SK-N-SH (cell line): ENCODE results near the gene BAG1. TPM values are rescaled to one million over a fixed set of nuclear protein-coding genes. Genes with fewer than 3 reads are reported as not detected.

Experiments used
- CTCF ChIA-PET: fragments of 300-600, 350-600 bp; formaldehyde crosslinking; extraction: SDS; loops from one replicate; lab custom pipeline; 2021; lab: Yijun Ruan, JAX
- POLR2A ChIA-PET: fragments of 350-600 bp; sonication (Branson Sonifier 250); formaldehyde crosslinking; extraction: SDS; loops from one replicate; lab custom pipeline; 2020; ENCODE audit warnings: antibody characterized with exemption, inconsistent platforms; lab: Yijun Ruan, JAX
- DNase-seq: peaks from one replicate; pipeline ENCODE4 v3.0.0; 2012
- H2AFZ ChIP-seq: fragments of 200-600 bp; sonication (generic); 2 replicates; pipeline ENCODE4 v1.8.1; 2016; ENCODE audit warnings: antibody characterized with exemption, mild to moderate bottlenecking, low read depth
- H3F3A ChIP-seq: fragments of 200-600 bp; sonication (generic); replicated peaks from 2 replicates; pipeline ENCODE3; 2016; ENCODE audit warnings: antibody characterized with exemption, mild to moderate bottlenecking; ENCODE audit not compliant: insufficient read depth
- H3K27ac ChIP-seq, 2 experiments: fragments of 200-500 bp in 1 of 2; fragments of 200-600 bp in 1 of 2; sonication (Bioruptor generic) in 1 of 2; sonication (generic), shearing (Covaris generic) in 1 of 2; 2 replicates each; pipeline versions ENCODE4 v1.5.1 to v1.6.1; 2014 to 2016; ENCODE audit warnings: low read depth in 2 of 2, inconsistent platforms in 1 of 2, low read length in 1 of 2, mild to moderate bottlenecking in 1 of 2, mixed read lengths in 1 of 2
- H3K27me3 ChIP-seq: fragments of 200-600 bp; sonication (generic), shearing (Covaris generic); 2 replicates; pipeline ENCODE4 v1.6.1; 2016; ENCODE audit warnings: mixed run types; ENCODE audit not compliant: insufficient read depth
- H3K36me3 ChIP-seq, 2 experiments: fragments of 200-500 bp in 1 of 2; fragments of 200-600 bp in 1 of 2; sonication (Bioruptor generic) in 1 of 2; sonication (generic) in 1 of 2; replicated peaks in 1 of 2; 2 replicates each; pipeline versions ENCODE3 to v1.5.1; 2014 to 2016; ENCODE audit warnings: low read length in 1 of 2, mild to moderate bottlenecking in 1 of 2; ENCODE audit not compliant: insufficient read depth in 2 of 2, control insufficient read depth in 1 of 2
- H3K4me1 ChIP-seq, 2 experiments: fragments of 200-500 bp in 1 of 2; fragments of 200-600 bp in 1 of 2; sonication (Bioruptor generic) in 1 of 2; sonication (generic), shearing (Covaris generic) in 1 of 2; 2 replicates each; pipeline versions ENCODE4 v1.5.1 to v1.6.1; 2014 to 2016; ENCODE audit warnings: low read depth in 1 of 2, low read length in 1 of 2, mixed run types in 1 of 2; ENCODE audit not compliant: insufficient read depth in 2 of 2, control insufficient read depth in 1 of 2
- H3K4me2 ChIP-seq: fragments of 200-600 bp; sonication (generic), shearing (Covaris generic); 2 replicates; pipeline ENCODE4 v1.6.1; 2017; ENCODE audit warnings: mixed run types
- H3K4me3 ChIP-seq, 2 experiments: fragments of 200-500 bp in 1 of 2; fragments of 200-600 bp in 1 of 2; sonication (Bioruptor generic) in 1 of 2; sonication (generic), shearing (Covaris generic) in 1 of 2; 2 replicates each; pipeline versions ENCODE4 v1.5.1 to v1.8.1; 2014 to 2016; ENCODE audit warnings: low read depth in 2 of 2, inconsistent platforms in 1 of 2, low read length in 1 of 2, mild to moderate bottlenecking in 1 of 2, mixed read lengths in 1 of 2, moderate library complexity in 1 of 2
- H3K79me2 ChIP-seq: fragments of 200-600 bp; sonication (generic); 2 replicates; pipeline ENCODE4 v1.8.1; 2017; ENCODE audit warnings: mild to moderate bottlenecking; ENCODE audit not compliant: insufficient read depth
- H3K9ac ChIP-seq: fragments of 200-600 bp; sonication (generic); 2 replicates; pipeline ENCODE4 v1.6.1; 2017; ENCODE audit warnings: mixed run types
- H3K9me2 ChIP-seq: fragments of 200-600 bp; sonication (generic); 2 replicates; pipeline ENCODE4 v1.6.1; 2017; ENCODE audit warnings: mixed run types
- H3K9me3 ChIP-seq: fragments of 200-600 bp; sonication (generic); 2 replicates; pipeline ENCODE4 v1.6.1; 2017; ENCODE audit warnings: mixed run types, mild to moderate bottlenecking, moderate library complexity
- H4K20me1 ChIP-seq: fragments of 200-600 bp; sonication (generic); 2 replicates; pipeline ENCODE4 v1.6.1; 2017; ENCODE audit warnings: mild to moderate bottlenecking, mixed run types; ENCODE audit not compliant: insufficient read depth
- CHD2 ChIP-seq: fragments of 150-350 bp; IDR thresholded peaks from 2 replicates; pipeline ENCODE4 v1.6.1; 2018; ENCODE audit warnings: low read length; ENCODE audit not compliant: partially characterized antibody
- ELF1 ChIP-seq: IDR thresholded peaks from 2 replicates; pipeline ENCODE4 v1.4.0; 2012
- EZH2phosphoT487 ChIP-seq: fragments of 200-600 bp; sonication (generic); IDR thresholded peaks from 2 replicates; pipeline ENCODE4 v1.6.1; 2017; ENCODE audit warnings: low read depth, mixed run types, mild to moderate bottlenecking, antibody characterized with exemption, moderate library complexity, borderline replicate concordance
- GABPA ChIP-seq: IDR thresholded peaks from 2 replicates; pipeline ENCODE4 v1.4.0; 2012; ENCODE audit warnings: low read depth, mild to moderate bottlenecking
- GATA2 ChIP-seq: sonication (generic); formaldehyde crosslinking; IDR thresholded peaks from 2 replicates; pipeline ENCODE4 v1.5.0; 2020; ENCODE audit warnings: mild to moderate bottlenecking, missing genetic modification reagents
- MEF2A ChIP-seq: IDR thresholded peaks from 2 replicates; pipeline ENCODE4 v1.4.0; 2012; ENCODE audit warnings: low read depth, borderline replicate concordance
- NFIC ChIP-seq: IDR thresholded peaks from 2 replicates; pipeline ENCODE4 v1.4.0; 2012; ENCODE audit warnings: borderline replicate concordance
- POLR2AphosphoS5 ChIP-seq: IDR thresholded peaks from 2 replicates; pipeline ENCODE4 v1.6.1; 2012; ENCODE audit warnings: low read depth, low read length
- RFX5 ChIP-seq: IDR thresholded peaks from 2 replicates; pipeline ENCODE4 v1.6.1; 2012; ENCODE audit warnings: mild to moderate bottlenecking, improper control_type of control experiment, low read length
- RXRA ChIP-seq: IDR thresholded peaks from 2 replicates; pipeline ENCODE4 v1.4.0; 2012; ENCODE audit warnings: low read depth, mild to moderate bottlenecking, borderline replicate concordance
- SIN3A ChIP-seq: IDR thresholded peaks from 2 replicates; pipeline ENCODE4 v1.6.1; 2012; ENCODE audit warnings: low read depth, mild to moderate bottlenecking, low read length, moderate library complexity, borderline replicate concordance
- SMC3 ChIP-seq: IDR thresholded peaks from 2 replicates; pipeline ENCODE4 v1.6.1; 2012; ENCODE audit warnings: low read depth, low read length, improper control_type of control experiment
- TAF1 ChIP-seq: IDR thresholded peaks from 2 replicates; pipeline ENCODE4 v1.6.1; 2012; ENCODE audit warnings: low read depth, mild to moderate bottlenecking, low read length, moderate library complexity, borderline replicate concordance
- WGBS: methylation state at CpG from one replicate; pipeline ENCODE4 v1.1.6; 2017; ENCODE audit warnings: low lambda C conversion rate; 5-methylcytosine and 5-hydroxymethylcytosine counted together
- polyA plus RNA-seq, 3 experiments: library from polyadenylated mRNA; depleted of rRNA; stranded (reverse); fragments of >200 nt; gene quantifications; 2 replicates each; pipeline ENCODE4 v1.2.3, GENCODE V29; 2012
- TF ChIP-seq, protein P1 (sequence below): IDR thresholded peaks from 2 replicates; pipeline ENCODE4 v1.6.1; 2012; ENCODE audit warnings: mild to moderate bottlenecking, low read depth, low read length, moderate library complexity
- TF ChIP-seq, protein P2 (sequence below): fragments of 200-600 bp; sonication (generic); IDR thresholded peaks from 2 replicates; pipeline ENCODE4 v1.6.1; 2017; ENCODE audit warnings: antibody characterized with exemption, mild to moderate bottlenecking, moderate library complexity
- TF ChIP-seq, protein P3 (sequence below): IDR thresholded peaks from 2 replicates; pipeline ENCODE4 v1.4.0; 2012; ENCODE audit warnings: low read depth

BAG1 gene
- polyA plus RNA-seq, 1 of the 3 experiments (the other 2 are of a cell fraction) = 49.9 TPM

DNA sequence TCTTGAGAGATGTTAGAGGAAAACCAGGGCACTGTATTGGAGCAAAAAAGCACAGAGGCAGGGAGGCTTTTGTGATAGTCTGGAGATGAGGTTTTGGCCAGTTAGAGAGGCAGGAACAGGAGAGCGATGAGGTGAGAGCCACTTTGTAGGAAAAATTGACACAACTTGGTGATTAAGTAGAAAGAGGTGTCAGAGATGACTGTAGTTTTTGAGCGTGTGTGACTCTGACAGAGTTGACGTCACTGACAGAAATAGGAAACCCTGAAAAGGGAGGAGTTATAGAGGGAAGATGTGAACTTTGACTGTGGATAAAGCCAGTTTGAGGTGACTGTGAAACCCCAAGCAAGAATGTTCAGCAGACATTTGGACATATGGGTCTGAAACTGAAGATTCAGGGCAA is 41.5 kb upstream of the BAG1 start:
- POLR2A ChIA-PET = no interaction called here

More for the DNA sequence above, 41.5 kb upstream of the BAG1 start:
- Histone ChIP-seq H3F3A (no peaks in the 10 kb centered on the region), H3K36me3 (peaks cover 81 to 93% of the 10 kb centered on the region in 2 experiments), H3K4me2 (no peak overlapping the region), H4K20me1 (no peaks in the 10 kb centered on the region), H3K27ac (no peak overlapping the region), H3K4me3 (no peak overlapping the region), H3K9me3 (no peaks in the 10 kb centered on the region), H3K4me1 (no peaks in the 10 kb centered on the region), H3K79me2 (peaks cover 24% of the 10 kb centered on the region), H3K9ac (no peak overlapping the region), H3K9me2 (no peaks in the 10 kb centered on the region), H3K27me3 (no peaks in the 10 kb centered on the region), H2AFZ (no peak overlapping the region)
- no peak for TF ChIP-seq TAF1
- no peak for TF ChIP-seq SIN3A
- TF ChIP-seq RXRA = no peak
- no peak for TF ChIP-seq SMC3
- TF ChIP-seq ELF1 = no peak
- TF ChIP-seq GABPA = no peak
- TF ChIP-seq, protein P1, sequence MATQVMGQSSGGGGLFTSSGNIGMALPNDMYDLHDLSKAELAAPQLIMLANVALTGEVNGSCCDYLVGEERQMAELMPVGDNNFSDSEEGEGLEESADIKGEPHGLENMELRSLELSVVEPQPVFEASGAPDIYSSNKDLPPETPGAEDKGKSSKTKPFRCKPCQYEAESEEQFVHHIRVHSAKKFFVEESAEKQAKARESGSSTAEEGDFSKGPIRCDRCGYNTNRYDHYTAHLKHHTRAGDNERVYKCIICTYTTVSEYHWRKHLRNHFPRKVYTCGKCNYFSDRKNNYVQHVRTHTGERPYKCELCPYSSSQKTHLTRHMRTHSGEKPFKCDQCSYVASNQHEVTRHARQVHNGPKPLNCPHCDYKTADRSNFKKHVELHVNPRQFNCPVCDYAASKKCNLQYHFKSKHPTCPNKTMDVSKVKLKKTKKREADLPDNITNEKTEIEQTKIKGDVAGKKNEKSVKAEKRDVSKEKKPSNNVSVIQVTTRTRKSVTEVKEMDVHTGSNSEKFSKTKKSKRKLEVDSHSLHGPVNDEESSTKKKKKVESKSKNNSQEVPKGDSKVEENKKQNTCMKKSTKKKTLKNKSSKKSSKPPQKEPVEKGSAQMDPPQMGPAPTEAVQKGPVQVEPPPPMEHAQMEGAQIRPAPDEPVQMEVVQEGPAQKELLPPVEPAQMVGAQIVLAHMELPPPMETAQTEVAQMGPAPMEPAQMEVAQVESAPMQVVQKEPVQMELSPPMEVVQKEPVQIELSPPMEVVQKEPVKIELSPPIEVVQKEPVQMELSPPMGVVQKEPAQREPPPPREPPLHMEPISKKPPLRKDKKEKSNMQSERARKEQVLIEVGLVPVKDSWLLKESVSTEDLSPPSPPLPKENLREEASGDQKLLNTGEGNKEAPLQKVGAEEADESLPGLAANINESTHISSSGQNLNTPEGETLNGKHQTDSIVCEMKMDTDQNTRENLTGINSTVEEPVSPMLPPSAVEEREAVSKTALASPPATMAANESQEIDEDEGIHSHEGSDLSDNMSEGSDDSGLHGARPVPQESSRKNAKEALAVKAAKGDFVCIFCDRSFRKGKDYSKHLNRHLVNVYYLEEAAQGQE = no peak
- TF ChIP-seq, protein P2, sequence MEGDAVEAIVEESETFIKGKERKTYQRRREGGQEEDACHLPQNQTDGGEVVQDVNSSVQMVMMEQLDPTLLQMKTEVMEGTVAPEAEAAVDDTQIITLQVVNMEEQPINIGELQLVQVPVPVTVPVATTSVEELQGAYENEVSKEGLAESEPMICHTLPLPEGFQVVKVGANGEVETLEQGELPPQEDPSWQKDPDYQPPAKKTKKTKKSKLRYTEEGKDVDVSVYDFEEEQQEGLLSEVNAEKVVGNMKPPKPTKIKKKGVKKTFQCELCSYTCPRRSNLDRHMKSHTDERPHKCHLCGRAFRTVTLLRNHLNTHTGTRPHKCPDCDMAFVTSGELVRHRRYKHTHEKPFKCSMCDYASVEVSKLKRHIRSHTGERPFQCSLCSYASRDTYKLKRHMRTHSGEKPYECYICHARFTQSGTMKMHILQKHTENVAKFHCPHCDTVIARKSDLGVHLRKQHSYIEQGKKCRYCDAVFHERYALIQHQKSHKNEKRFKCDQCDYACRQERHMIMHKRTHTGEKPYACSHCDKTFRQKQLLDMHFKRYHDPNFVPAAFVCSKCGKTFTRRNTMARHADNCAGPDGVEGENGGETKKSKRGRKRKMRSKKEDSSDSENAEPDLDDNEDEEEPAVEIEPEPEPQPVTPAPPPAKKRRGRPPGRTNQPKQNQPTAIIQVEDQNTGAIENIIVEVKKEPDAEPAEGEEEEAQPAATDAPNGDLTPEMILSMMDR = no peak
- TF ChIP-seq, protein P3, sequence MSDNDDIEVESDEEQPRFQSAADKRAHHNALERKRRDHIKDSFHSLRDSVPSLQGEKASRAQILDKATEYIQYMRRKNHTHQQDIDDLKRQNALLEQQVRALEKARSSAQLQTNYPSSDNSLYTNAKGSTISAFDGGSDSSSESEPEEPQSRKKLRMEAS = no peak
- no peak for TF ChIP-seq CHD2
- TF ChIP-seq RFX5 = no peak
- no peak for TF ChIP-seq MEF2A
- TF ChIP-seq EZH2phosphoT487 = no peak
- no peak for TF ChIP-seq POLR2AphosphoS5
- no peak for TF ChIP-seq NFIC
- no peak for TF ChIP-seq GATA2 (CRISPR knock-in tag)
- no peak for DNase-seq
- 96% methylated on average over 3 of the region's 3 CpGs for WGBS
- CTCF ChIA-PET = interaction anchor here (0.7 kb wide), 1 partner anchor 170 kb away, joined by 3 read pairs; no protein-coding TSS in a partner anchor
